DMS79 (cell line): ENCODE results near the gene GAL.

ENCODE experiments used
- DNase-seq: peaks from one replicate; lab custom pipeline; 2025; lab: John Stamatoyannopoulos, UW

The GAL gene

DNA sequence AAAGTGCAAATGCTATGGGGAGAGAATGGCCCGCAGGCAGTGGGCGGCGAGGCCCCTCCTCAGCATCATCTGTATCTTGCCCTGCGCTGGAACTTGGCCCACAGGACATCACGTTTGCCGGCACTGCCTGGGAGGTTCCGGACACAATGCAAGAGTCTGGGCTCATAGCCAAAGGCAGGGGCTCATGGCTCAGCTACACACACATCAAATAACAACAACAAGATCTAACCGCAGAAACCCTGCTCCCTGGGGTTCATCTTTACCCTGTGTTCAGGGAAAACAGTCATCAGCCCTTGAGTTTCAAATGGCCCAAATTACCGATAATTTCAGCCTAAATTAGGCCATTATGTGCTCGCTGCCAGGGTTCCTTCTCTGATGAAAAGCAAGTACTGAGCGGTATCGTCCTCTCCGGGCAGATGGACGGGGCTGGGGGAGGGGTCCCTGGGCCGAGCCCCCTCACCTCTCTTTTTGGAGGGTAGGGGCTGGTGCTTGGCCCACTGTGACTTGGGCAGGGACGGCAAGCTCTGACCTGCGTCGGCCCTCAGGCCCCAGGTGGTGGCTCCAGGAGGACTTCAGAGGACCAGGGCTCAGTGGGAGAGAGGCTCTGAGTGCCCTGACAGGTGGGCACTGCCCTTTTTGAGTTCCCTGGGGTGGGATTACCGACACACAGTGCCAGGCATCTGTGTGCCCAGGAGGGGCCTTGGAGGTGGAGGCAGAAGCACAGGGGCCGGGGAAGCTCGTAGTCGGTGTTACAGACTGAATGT lies 25.0 kb upstream of the GAL start:
- DNase-seq: peak; percentile 98

DNA sequence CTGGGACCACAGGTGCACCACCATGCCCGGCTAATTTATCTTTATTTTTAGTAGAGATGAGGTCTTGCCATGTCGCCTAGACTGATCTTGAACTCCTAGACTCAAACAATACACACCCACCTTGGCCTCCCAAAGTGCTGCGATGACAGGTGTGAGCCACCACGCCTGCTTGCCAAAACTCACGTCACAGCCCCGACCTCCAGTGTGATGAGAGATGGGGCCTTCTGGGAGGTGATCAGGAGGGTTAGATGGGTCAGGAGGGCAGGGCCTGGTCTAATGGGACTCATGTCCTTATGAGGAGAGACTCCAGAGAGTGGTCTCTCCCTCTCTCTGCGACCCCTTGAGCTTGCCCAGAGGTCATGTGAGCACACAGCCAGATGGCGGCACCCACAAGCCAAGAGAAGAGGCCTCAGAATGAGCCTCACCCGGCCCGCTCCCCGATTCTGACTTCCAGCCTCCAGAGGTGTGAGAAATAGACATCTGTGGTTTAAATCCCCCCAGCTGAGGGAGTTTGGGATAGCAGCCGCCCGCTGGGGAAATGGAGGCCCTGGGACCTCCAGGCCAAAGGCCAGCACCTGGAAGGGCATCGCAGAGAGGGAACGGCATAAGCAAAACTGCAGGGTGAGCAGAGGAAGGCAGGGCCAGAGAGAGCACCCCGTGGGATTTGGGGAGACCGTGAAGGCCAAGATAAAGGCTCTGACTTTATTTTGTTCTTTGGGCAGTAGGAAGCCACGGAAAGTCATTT lies 24.1 kb upstream of the GAL start:
- DNase-seq: no peak

DNA sequence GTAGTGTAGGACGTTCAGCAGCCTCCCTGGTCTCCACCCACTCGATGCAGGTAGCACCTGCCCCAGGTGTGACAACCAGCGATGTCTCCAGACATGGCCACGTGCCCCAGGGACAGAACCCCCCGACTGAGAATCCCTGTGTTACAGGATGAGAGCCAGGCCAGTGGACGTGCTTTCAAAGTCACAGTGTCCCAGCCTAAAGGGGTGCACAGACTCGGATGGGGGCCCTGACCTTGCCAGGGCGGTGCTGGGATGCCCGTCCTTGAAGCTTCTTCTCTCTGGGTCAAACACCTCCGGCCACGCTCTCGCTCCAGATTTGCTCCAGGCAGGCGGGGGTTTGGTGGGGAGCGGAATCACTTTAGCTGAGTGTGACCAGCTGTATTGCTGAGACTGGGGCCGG lies 23.3 kb upstream of the GAL start:
- no peak for DNase-seq

DNA sequence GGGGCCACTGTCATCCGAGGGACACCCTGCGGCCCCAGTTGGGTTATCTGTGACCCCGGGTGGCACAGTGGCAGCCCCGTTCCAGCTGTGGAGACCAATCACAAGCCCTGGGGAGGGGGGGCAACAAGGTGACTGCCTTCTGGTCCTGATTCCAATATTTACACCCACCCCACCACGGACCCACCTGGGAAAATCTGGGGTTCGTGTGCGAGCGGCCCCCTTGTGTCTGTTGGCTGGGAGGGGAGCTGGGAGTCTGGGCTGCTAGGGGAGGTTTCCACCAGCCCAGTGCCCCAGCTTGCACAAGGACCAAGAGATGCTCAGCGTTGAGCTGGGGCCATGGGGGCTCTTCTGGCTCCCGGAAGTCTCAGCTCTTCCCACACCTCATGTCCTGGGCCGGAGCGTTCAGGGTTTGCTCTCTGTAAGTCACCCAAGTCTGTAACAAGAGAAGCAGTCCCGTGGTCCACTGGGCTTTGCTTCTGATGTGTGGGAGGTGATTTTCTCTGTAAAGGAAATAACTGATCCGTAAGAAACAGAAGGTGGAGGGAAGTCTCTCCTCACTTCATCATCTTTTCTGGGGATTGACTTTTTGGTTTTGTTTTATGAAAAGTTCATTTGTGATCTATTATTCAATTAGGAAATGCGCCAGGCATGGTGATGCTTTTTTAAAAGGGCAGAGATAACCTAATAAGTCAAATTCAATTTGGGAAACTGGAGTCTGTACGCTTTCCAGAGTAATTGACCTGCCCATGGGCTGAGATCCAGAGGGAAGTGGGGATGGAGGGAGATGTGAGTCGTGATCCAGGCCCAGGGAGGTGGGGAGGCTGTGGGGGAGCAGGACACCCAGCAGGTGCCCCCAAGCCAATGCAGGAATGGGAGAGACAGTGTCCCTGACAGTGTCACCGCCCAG lies 22.4 kb upstream of the GAL start:
- DNase-seq: no peak

DNA sequence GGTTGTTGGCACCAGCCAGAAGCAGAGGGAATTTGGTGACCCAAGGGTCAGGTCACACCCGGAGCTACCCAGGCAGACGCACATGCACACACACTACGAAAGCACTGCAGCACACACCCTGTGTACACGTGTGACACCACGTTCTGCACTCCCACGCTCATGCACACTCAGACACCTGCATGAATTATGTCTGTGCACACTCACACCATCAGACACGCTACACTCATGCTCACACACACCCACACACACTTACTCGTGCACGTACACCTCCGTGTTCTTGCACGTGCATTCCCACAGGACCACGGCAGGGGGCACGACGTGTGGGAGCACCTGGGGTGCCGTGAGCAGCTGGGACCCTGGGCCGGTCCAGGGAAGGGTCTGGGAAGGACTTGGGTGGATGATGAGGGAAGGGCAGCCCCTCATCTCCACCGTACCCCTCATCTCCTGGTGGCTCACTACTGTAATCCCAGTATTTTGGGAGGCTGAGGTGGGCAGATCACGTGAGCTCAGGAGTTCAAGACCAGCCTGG lies 20.8 kb upstream of the GAL start:
- DNase-seq: no peak

DNA sequence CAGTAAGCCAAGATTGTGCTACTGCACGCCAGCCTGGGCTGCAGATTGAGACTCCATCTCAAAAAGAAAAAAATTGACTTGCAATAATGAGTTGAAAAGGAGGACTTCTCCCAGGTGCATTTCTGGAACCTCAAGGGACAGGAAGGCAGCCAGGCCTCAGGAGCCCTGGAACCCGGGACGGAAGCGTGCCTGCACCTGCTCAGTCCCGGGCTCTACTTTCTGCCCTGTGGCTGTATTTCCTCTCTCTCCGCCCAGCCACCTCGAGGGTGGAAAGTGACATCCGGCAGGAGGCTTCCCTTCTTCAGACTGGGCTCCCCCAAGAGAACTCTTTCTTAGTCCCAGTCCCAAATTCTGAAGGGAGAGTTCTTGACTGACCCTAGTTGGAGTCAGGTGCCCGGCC lies 20.2 kb upstream of the GAL start:
- DNase-seq: no peak

DNA sequence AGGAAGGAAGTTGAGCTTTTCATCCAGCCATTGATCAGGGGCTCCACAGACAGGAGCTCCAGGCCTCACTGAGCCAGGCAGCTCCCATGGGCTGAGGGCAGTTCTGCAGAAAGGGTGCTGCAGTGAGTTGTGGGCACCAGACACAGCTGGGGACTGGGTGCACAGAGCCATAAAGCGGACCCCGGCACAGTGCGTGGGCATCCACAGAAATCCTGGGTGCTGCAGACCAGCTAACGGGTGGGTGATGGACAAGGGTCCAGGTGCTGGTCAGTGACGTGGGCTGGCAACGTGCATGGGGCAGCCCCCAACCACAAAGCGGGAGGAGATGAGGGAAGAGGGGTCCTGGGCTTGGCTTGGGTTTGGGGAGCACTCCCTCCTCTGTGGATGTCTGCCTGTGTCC lies 19.4 kb upstream of the GAL start:
- no peak for DNase-seq

DNA sequence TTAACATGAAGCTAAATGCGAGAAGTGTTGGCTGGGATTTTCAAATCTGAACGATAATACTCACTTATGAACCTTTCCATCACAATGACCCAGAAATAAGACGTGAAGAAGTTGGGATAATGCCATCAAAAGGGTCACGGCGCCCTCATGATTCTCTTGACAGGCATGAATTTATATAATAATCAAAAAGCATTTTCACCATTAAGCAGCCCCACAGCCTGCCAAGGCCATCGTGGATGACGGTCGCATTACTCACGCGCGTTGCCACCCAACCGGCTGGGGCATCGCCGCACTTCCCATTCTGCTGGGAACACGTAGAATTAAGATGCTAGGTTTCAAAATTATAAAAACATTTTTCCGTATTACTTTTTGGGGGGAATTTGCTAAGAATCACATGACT lies 18.9 kb upstream of the GAL start:
- DNase-seq: no peak

DNA sequence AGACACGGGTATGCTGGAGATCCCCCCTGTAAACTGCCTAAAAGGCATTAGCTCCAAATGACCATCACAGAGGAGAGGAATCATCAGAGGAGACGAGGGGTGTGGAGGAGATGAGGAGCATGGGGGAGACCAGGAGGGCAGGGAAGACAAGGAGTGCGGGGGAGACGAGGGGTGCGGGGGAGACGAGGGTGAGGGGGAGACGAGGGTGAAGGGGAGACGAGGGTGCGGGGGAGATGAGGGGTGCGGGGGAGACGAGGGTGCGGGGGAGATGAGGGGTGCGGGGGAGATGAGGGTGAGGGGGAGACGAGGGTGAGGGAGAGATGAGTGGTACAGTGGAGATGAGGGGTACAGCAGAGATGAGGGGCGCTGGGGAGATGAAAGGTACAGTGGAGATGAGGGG lies 17.5 kb upstream of the GAL start:
- no peak for DNase-seq

DNA sequence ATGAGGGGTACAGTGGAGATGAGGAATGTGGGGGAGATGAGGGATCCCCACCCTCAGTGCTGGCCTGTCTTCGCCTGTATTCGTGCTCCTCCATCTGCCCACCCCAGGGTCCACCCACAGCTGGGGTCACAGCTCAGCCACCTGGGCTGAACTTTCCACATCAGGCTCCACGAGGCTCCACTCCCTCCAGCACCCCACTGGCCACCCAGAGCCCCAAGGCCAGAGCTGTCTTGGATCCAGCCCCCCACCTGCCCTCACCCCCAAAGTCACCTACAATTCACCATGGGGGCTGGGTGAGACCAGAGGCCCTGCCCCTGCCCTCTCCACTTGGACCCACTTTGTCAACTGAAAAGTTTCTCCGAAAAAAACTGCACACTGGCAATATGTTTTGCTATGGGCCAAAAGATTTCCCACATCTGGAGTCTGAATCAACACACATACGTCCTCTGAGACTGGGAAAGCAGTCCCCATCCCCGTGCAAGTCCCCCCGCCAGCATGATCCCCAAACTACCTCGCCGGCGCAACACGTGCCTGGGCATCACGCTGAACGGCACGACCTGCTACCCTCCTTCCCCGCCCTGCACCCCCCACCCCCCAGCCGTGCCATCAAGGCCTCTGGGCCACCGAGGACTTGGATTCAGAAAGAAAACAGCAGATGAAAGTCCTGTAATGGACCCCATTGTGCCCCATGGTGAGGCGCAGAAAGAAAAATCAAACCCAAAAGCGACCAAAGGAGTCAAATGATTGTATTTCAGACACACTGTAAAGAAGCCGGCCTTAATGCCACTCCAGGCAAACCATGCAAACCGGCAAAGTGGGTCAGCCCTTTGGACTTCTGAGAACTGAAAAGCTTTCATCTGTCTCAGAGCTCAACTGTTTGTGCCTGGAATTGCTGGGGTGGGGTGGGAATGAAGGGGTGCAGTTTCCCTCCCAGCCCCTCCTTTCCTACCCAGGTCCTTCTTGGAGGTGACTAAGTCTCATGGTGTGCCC lies 16.5 kb upstream of the GAL start:
- DNase-seq: no peak

DNA sequence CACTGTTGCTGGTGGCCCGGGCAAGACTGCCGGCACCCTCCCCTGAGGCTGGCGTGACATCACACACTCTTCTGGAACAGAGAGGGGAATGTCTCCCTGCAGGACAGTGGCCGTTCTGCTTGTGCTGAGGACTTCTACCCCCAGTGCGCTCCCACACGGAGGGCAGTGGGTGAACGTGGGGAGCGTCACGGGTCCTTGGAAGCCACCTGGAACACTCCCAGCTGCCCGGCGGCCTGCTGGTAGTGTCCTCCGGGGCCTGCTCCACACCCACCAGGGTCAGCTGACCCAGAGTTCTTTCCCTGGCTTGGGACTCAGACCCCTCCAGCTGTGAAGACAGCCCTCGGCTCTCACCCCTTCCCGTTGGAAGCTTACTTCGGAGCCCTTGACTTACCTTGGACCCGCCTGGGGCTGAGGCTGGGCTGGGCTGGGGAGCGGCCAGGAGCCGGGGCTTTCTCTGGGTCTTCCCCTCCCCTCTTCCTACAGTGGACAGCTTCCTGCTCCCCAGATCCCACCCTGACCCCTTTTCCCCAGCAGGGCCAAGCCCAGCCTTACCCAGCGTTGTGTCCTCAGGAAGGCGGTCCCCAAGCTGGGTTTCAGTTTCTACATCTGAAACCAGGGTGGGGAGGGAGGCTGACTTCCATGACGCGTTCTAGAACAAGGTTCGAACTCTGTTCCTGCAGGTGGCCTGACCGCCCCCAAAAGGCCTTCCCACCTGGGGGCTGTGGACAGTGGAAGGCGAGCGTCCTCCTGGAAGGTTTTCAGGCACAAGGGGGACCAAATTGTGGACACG lies 14.8 kb upstream of the GAL start:
- no peak for DNase-seq

DNA sequence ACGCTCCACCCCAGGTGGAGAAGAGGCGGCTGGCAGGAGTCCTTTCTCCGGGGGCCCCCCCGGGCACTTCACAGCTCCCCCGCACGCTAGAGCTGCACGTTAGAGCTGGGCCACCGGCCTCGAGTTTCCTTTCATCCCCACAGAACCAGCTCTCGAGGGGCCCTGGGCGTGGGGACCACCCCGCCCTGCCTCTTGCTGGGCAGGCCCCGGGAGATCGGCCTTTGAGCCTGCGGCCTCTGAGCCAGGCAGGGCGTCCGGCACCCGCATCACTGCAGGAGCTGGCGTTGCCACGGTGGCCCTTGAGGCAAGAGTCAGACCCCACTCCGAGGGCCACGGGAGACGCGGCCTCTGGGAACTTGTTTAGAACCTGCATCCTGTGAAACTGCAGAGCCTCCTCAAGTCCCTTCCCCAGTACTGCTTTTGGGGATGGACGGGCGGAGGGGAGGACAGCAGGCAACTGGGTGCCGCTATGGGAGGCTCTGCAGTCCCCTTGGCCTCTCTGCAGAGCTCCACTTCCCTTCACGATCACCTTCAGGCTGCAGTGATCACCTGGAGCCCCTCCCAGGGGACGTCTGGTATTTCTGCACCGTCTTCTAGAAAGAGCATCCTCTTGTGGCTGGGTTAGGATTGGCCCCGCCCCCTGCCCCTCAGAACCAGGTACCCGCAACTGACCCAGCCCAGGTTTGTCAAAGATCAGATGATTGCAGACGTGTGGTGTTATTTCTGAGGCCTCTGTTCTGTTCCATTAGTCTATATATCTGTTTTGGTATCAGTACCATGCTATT lies 13.9 kb upstream of the GAL start:
- no peak for DNase-seq

DNA sequence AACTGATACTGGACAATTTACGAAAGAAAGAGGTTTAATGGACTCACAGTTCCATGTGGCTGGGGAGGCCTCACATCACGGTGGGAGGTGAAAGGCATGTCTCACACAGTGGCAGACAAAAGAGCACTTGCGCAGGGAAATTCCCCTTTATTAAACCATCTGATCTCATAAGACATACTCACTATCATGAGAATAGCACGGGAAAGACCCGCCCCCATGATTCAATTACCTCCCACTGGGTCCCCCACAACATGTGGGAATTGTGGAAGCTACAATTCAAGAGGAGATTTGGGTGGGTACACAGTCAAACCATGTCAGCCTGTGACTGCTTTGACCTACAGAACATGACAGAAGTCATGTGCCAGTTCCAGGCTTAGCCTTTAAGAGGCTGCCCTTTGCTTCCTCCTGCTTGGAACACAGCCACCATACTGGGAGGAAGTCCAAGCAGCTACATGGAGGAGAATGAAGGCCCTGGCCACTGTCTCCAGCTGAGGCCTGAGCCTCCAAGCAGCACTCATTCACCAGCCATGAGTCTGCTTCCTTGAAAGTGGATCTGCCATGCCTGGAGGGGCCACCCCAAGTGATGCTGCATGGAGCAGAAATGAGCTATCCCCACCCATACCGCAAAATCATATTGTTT lies 10.9 kb upstream of the GAL start:
- DNase-seq: no peak

DNA sequence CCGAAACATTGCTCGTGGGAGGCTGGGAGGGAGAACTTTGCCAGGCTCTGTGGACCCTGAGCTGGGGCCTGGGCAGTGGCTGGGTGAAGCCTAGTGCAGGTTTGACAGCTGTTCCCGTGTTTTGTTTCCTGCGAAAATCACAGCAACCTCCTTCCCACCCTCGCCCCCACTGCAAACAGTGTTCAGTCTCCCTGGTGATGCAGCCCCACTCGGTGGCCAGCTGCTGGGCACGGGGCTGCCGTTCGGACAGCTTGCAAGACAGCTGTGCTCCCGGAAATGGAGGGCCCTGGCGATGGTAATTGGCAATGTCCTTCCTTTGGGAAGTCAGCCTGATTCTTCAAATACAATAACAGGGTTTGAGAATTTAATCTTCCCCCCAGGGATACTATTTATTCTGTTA lies 10.4 kb upstream of the GAL start:
- no peak for DNase-seq

DNA sequence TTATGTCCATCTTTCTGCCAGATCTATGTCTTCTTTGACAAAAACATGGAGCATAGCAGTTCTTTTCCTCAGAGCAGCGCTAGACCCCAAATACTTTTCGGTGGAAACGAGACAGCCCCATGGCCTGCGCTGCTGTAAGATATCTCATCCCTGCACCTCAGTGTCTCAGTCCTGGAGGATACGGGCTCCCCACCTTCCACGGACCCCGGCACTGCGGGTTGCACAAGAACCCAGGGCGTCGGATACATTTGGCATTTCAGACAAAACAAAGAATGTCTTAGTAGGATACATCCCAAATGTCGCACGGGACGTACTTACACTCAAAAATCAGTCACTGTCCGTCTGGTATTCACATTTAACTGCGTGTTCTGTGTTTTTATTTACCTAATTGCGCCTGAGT lies 9.9 kb upstream of the GAL start:
- DNase-seq: no peak

DNA sequence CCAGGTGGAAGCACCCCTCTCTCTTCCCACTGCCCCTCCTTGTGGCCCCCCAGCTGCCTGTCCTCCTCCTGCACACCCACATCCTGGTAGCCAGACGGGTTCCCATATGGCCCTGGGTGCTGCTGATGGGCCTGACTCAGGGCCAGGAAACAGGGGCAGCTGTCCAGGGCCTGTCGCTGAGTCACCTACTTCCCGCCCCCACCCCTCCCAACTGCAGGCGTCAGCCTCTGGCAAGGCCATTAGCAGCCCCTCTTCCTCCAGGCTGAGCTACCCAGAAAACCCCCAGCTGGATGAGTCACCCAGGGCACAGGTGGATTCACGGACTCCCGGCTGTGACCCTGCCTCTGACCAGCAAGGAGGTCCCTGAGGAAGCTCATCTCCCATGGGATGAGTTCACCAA lies 6.9 kb upstream of the GAL start:
- DNase-seq: peak; percentile 17

DNA sequence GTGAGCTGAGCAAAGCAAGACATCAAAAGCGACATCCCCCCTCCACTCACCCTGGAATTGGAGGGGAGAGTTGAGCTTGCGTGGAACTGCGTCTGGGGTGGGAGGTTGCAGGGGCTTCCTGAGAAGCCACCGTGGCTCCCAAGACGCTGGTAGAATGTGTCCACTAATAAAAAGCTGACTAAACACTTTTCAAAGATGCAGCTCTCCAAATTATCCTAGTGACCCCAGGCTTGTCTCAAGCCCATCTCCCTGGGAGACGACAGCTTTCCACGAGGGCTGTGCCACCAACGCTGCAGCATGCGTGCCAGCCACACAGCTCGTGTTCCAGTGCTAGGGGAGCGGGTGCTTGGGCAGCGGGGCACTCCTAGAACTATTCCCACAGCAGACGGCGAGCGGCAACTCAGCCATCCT lies 6.3 kb upstream of the GAL start:
- no peak for DNase-seq

DNA sequence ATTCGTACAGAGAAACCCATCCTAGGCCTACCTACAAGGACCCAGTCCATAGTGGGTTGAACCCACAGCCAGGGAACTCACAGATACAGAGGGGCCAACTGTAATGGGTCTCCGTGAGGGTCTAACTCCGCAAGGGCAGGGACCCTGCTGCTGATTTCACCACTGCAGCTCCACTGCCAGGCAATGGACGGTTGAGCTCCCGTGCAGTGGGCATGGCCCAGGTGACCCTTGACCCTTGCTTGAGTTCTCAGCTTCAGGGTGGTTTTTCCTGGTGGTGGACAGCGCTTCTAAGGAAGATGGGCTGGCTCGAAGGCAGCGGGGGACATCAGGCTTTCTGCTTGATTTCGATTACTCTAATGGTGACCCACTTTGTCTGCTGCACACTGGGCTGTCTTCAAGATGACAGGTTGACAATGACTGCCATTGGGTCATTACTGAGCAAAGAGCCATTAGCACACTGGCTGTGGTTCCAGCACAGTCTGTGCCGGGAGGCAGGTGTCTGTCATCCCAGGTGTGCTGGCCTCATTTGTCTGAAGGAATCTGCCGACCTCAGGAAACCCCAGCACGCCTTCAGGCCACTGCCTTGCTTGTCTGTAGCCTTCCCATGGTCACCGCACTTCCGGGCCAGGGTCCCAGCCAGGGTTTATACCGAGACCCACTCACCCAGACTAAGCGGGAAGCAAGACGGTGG lies 3.7 kb upstream of the GAL start:
- DNase-seq: no peak
